Upper lobe of left lung (tissue), 4 donors: ENCODE results near the gene TOR1B.

Experiments used
- POLR2A ChIP-seq, 4 donors: fragments of 450-650 bp; IDR thresholded peaks; one replicate each; pipeline ENCODE4 v1.5.1; 2016 to 2017; ENCODE audit warnings: antibody characterized with exemption in 4 of 4, mild to moderate bottlenecking in 2 of 4
- POLR2AphosphoS5 ChIP-seq, 2 donors: sonication (generic); formaldehyde crosslinking; IDR thresholded peaks; one replicate each; pipeline ENCODE4 v1.5.1; 2017; ENCODE audit warnings: antibody characterized with exemption in 2 of 2
- TF ChIP-seq, protein P1 (sequence below), 6 experiments: fragments of 450-650 bp in 4 of 6; fragments of 200-600 bp in 2 of 6; sonication (generic) in 2 of 6; IDR thresholded peaks; one replicate each; pipeline ENCODE4 v1.5.1; 2016 to 2019; ENCODE audit warnings: antibody characterized with exemption in 6 of 6

DNA sequence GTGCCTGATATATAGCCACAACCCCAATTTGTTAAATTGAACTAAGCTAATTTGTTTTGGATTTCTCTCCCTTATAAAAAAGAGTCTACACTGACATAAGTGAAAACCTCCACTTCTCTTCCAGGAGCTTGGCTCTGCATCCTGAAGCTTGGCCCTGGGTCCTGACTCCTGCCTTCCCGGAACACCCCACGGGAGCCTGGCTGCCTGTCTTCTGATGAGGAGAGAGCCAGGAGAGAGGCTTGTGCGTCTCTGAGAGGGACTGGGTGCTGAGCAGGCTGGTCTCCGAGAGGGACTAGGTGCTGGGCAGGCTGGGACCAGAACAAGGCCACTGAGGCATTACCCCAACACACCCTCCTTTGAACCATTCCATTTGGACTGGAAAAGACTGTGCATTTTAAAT is 43.7 kb upstream of the TOR1B start:
- TF ChIP-seq, protein P1, sequence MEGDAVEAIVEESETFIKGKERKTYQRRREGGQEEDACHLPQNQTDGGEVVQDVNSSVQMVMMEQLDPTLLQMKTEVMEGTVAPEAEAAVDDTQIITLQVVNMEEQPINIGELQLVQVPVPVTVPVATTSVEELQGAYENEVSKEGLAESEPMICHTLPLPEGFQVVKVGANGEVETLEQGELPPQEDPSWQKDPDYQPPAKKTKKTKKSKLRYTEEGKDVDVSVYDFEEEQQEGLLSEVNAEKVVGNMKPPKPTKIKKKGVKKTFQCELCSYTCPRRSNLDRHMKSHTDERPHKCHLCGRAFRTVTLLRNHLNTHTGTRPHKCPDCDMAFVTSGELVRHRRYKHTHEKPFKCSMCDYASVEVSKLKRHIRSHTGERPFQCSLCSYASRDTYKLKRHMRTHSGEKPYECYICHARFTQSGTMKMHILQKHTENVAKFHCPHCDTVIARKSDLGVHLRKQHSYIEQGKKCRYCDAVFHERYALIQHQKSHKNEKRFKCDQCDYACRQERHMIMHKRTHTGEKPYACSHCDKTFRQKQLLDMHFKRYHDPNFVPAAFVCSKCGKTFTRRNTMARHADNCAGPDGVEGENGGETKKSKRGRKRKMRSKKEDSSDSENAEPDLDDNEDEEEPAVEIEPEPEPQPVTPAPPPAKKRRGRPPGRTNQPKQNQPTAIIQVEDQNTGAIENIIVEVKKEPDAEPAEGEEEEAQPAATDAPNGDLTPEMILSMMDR (IDR thresholded peaks at IDR 0.05), result no peak
- no peak for TF ChIP-seq POLR2A (IDR thresholded peaks at IDR 0.05)
- no peak for TF ChIP-seq POLR2AphosphoS5 (IDR thresholded peaks at IDR 0.05)
